ENCODE results near the gene DARS1.
A peak's percentile ranks its signal among the peaks of the same experiment; 100 is the strongest.
"Not testable (repeated sequence)": the region's sequence is repeated elsewhere in the genome, so short reads cannot be mapped to it uniquely, and the experiment has no call there.

Gene DARS1

GRCh38 chr2:135935914-135936313, 49.5 kb downstream of the DARS1 start:
- DNase-seq: no peak

GRCh38 chr2:135931776-135932443, 53.5 kb downstream of the DARS1 start:
- no peak for DNase-seq

GRCh38 chr2:135926605-135927004, 58.8 kb downstream of the DARS1 start:
- DNase-seq: no peak

GRCh38 chr2:135925571-135925970, 59.9 kb downstream of the DARS1 start:
- DNase-seq: no peak

GRCh38 chr2:135916207-135916606, 69.2 kb downstream of the DARS1 start:
- DNase-seq: no peak

- DNase-seq: no peak
Observed at GRCh38 chr2:135914485-135914884, 70.9 kb downstream of the DARS1 start.

GRCh38 chr2:135913727-135914365, 71.6 kb downstream of the DARS1 start:
- DNase-seq: peak; percentile 41

- no peak for DNase-seq
Observed at GRCh38 chr2:135909976-135910375, 75.5 kb downstream of the DARS1 start.

GRCh38 chr2:135905679-135906078, 79.7 kb downstream of the DARS1 start:
- no peak for DNase-seq

- no peak for DNase-seq
Observed at GRCh38 chr2:135904341-135904989, 81.0 kb downstream of the DARS1 start.

GRCh38 chr2:135903650-135904049, 81.8 kb downstream of the DARS1 start:
- no peak for DNase-seq

- no peak for DNase-seq
Observed at GRCh38 chr2:135899567-135899966, 85.9 kb downstream of the DARS1 start.

- no peak for DNase-seq
Observed at GRCh38 chr2:135898234-135898786, 87.1 kb downstream of the DARS1 start.

GRCh38 chr2:135894930-135895329, 90.5 kb downstream of the DARS1 start:
- no peak for DNase-seq

GRCh38 chr2:135893374-135893794, 92.0 kb downstream of the DARS1 start:
- no peak for DNase-seq

- DNase-seq: no peak
Observed at GRCh38 chr2:135890835-135891234, 94.6 kb downstream of the DARS1 start.

- DNase-seq: no peak
Observed at GRCh38 chr2:135890149-135890548, 95.3 kb downstream of the DARS1 start.

GRCh38 chr2:135888587-135888986, 96.8 kb downstream of the DARS1 start:
- not testable (repeated sequence) for DNase-seq

GRCh38 chr2:135885709-135886108, 99.7 kb downstream of the DARS1 start:
- DNase-seq: no peak

GRCh38 chr2:135882415-135882814, 103.0 kb downstream of the DARS1 start:
- DNase-seq: no peak

- DNase-seq: not testable (repeated sequence)
Observed at GRCh38 chr2:135876770-135877169, 108.7 kb downstream of the DARS1 start.

- DNase-seq: peak; percentile 97
Observed at GRCh38 chr2:135876066-135876711, 109.2 kb downstream of the DARS1 start, which contains the start of gene MCM6. Gene MCM6, minus strand, starts transcription at chr2:135876443. Its CDS starts 78 bp downstream, at chr2:135876365.

- DNase-seq: peak; percentile 65
Observed at GRCh38 chr2:135875491-135876065, 109.8 kb downstream of the DARS1 start.
